HCT116 (cell line): ENCODE data around the gene CHD2. TPM values are rescaled to one million over a fixed set of nuclear protein-coding genes. Genes with fewer than 3 reads are reported as not detected.

Experiments used
- CTCF ChIP-seq, 3 experiments: fragments of 200-600 bp in 1 of 3; sonication (generic) in 1 of 3; IDR thresholded peaks in 2 of 3; conservative IDR thresholded peaks in 1 of 3; 2 replicates each; pipeline ENCODE4 v1.5.1; 2012 to 2017; ENCODE audit warnings: low read depth in 2 of 3, low read length in 2 of 3, antibody characterized with exemption in 1 of 3, borderline replicate concordance in 1 of 3, control low read depth in 1 of 3, mild to moderate bottlenecking in 1 of 3, mixed read lengths in 1 of 3, mixed run types in 1 of 3, moderate library complexity in 1 of 3; ENCODE audit not compliant: insufficient read depth in 1 of 3
- REST ChIP-seq: IDR thresholded peaks from 2 replicates; pipeline ENCODE4 v1.6.1; 2012; ENCODE audit warnings: low read depth
- TCF7L2 ChIP-seq: IDR thresholded peaks from 2 replicates; pipeline ENCODE4 v1.7.0; 2011; ENCODE audit warnings: borderline replicate concordance, inconsistent platforms; ENCODE audit not compliant: insufficient read depth, insufficient read length; ENCODE audit errors: extremely low read depth
- YY1 ChIP-seq: IDR thresholded peaks from 2 replicates; pipeline ENCODE4 v1.6.1; 2011; ENCODE audit warnings: low read length, low read depth, moderate library complexity, mild to moderate bottlenecking; ENCODE audit not compliant: insufficient replicate concordance; ENCODE audit errors: extremely low read depth
- total RNA-seq: library from RNA; stranded (reverse); gene quantifications from one replicate; pipeline ENCODE4 v1.2.1, GENCODE V29; 2021; ENCODE audit not compliant: unreplicated experiment

Gene CHD2
- total RNA-seq, 1 experiment from 2014 or later: 116 TPM

- no peak for TF ChIP-seq REST
- TF ChIP-seq CTCF (IDR thresholded peaks at IDR 0.05 in 2 of 3, conservative IDR thresholded peaks at IDR 0.05 in 1 of 3; ENCODE audit: borderline replicate concordance in 1 of 3, insufficient read depth in 1 of 3, low read depth in 2 of 3, low read length in 2 of 3): no peak
- no peak for TF ChIP-seq YY1
- TF ChIP-seq TCF7L2: no peak
These were observed 135.2 kb downstream of the CHD2 start (continued) for GRCh38 chr15:93035092-93035915.
